Endothelial cell of hepatic sinusoid (primary cell): ENCODE data around the gene PSEN1.
"Not testable (repeated sequence)": the region's sequence is repeated elsewhere in the genome, so short reads cannot be mapped to it uniquely, and the experiment has no call there.

Source experiments
- in situ Hi-C: cut with HindIII; loops from 2 replicates; pipeline ENCODE4 v1.10.0; 2017; ENCODE audit warnings: low sequenced_read_pairs

PSEN1 gene

GRCh38 chr14:73162251-73162650, 25.9 kb downstream of the PSEN1 start:
- in situ Hi-C loops, result no loop called here

- in situ Hi-C loops, result no loop called here
Observed at GRCh38 chr14:73166399-73166798, 30.1 kb downstream of the PSEN1 start.

GRCh38 chr14:73167727-73168126, 31.4 kb downstream of the PSEN1 start:
- in situ Hi-C loops, result no loop called here

- in situ Hi-C loops, result no loop called here
Observed at GRCh38 chr14:73168274-73168673, 32.0 kb downstream of the PSEN1 start.

GRCh38 chr14:73168691-73169090, 32.4 kb downstream of the PSEN1 start:
- in situ Hi-C loops, result no loop called here

- in situ Hi-C loops, result not testable (repeated sequence)
Observed at GRCh38 chr14:73169855-73170254, 33.5 kb downstream of the PSEN1 start.

- in situ Hi-C loops, result no loop called here
Observed at GRCh38 chr14:73170686-73171085, 34.4 kb downstream of the PSEN1 start.

GRCh38 chr14:73172500-73172899, 36.2 kb downstream of the PSEN1 start:
- in situ Hi-C loops, result no loop called here

- in situ Hi-C loops, result no loop called here
Observed at GRCh38 chr14:73173092-73173735, 36.9 kb downstream of the PSEN1 start.

GRCh38 chr14:73176685-73177084, 40.4 kb downstream of the PSEN1 start:
- in situ Hi-C loops, result loop anchor here (25.0 kb wide), 1 partner anchor 286 kb away; the partner anchor contains the start of gene NUMB

GRCh38 chr14:73180385-73180805, 44.1 kb downstream of the PSEN1 start:
- in situ Hi-C loops, result loop anchor here (25.0 kb wide), 1 partner anchor 282 kb away; the partner anchor contains the start of gene NUMB

GRCh38 chr14:73180969-73181368, 44.7 kb downstream of the PSEN1 start:
- in situ Hi-C loops, result loop anchor here (25.0 kb wide), 1 partner anchor 281 kb away; the partner anchor contains the start of gene NUMB

- in situ Hi-C loops, result loop anchor here (25.0 kb wide), 1 partner anchor 274 kb away; the partner anchor contains the start of gene NUMB
Observed at GRCh38 chr14:73188501-73188911, 52.2 kb downstream of the PSEN1 start.

GRCh38 chr14:73189651-73190050, 53.3 kb downstream of the PSEN1 start:
- in situ Hi-C loops, result loop anchor here (25.0 kb wide), 1 partner anchor 273 kb away; the partner anchor contains the start of gene NUMB

- in situ Hi-C loops, result loop anchor here (25.0 kb wide), 1 partner anchor 271 kb away; the partner anchor contains the start of gene NUMB
Observed at GRCh38 chr14:73191441-73191840, 55.1 kb downstream of the PSEN1 start.

GRCh38 chr14:73194306-73194705, 58.0 kb downstream of the PSEN1 start:
- in situ Hi-C loops, result loop anchor here (25.0 kb wide), 1 partner anchor 268 kb away; the partner anchor contains the start of gene NUMB

- in situ Hi-C loops, result loop anchor here (25.0 kb wide), 1 partner anchor 264 kb away; the partner anchor contains the start of gene NUMB
Observed at GRCh38 chr14:73198253-73198652, 61.9 kb downstream of the PSEN1 start.

GRCh38 chr14:73203527-73203926, 67.2 kb downstream of the PSEN1 start:
- in situ Hi-C loops, result no loop called here

GRCh38 chr14:73207615-73208014, 71.3 kb downstream of the PSEN1 start:
- in situ Hi-C loops, result no loop called here

- in situ Hi-C loops, result no loop called here
Observed at GRCh38 chr14:73208390-73208789, 72.1 kb downstream of the PSEN1 start.

GRCh38 chr14:73208846-73209245, 72.5 kb downstream of the PSEN1 start:
- in situ Hi-C loops, result no loop called here

GRCh38 chr14:73209953-73210352, 73.6 kb downstream of the PSEN1 start:
- in situ Hi-C loops, result no loop called here
